Cardiac fibroblast (primary cell): Measurements from ENCODE around the gene HORMAD2.
A peak's percentile ranks its signal among the peaks of the same experiment; 100 is the strongest.
"Not testable (repeated sequence)": the region's sequence is repeated elsewhere in the genome, so short reads cannot be mapped to it uniquely, and the experiment has no call there.

Source experiments
- DNase-seq, 2 donors: peaks; one replicate each; pipeline versions ENCODE4 v3.0.0 to v3.0.0-alpha.2; 2010; ENCODE audit warnings: low read depth in 2 of 2
- H3K4me3 ChIP-seq, 2 donors: replicated peaks in 1 of 2; 1 replicate in 1 of 2; 2 replicates in 1 of 2; pipeline ENCODE4 v1.5.1; 2011; ENCODE audit warnings: low read depth in 2 of 2, low read length in 2 of 2, mild to moderate bottlenecking in 2 of 2, moderate library complexity in 1 of 2
- CTCF ChIP-seq: IDR thresholded peaks from one replicate; pipeline ENCODE4 v1.5.1; 2011; ENCODE audit warnings: low read depth, mild to moderate bottlenecking, low read length, inconsistent platforms

HORMAD2 gene

GRCh38 chr22:30209642-30210041 is 129.4 kb downstream of the HORMAD2 start:
- TF ChIP-seq CTCF: no peak
- no peak overlapping the region for H3K4me3 ChIP-seq
- no peak for DNase-seq

GRCh38 chr22:30210235-30210909 is 130.1 kb downstream of the HORMAD2 start:
- H3K4me3 ChIP-seq: no peak overlapping the region
- peak; percentile 76 to 91 for DNase-seq
- no peak for TF ChIP-seq CTCF

- TF ChIP-seq CTCF: no peak
- H3K4me3 ChIP-seq: no peak overlapping the region
- no peak for DNase-seq
These were observed 131.0 kb downstream of the HORMAD2 start for GRCh38 chr22:30211124-30211820.

GRCh38 chr22:30212363-30212995 is 132.2 kb downstream of the HORMAD2 start:
- peak; percentile 92 to 99 for DNase-seq
- no peak overlapping the region for H3K4me3 ChIP-seq
- no peak for TF ChIP-seq CTCF

- no peak for TF ChIP-seq CTCF
- DNase-seq: peak in 1 of 2 donors; percentile 99
- no peak overlapping the region for H3K4me3 ChIP-seq
These were observed 132.8 kb downstream of the HORMAD2 start for GRCh38 chr22:30212996-30213441.

GRCh38 chr22:30214703-30215407 is 134.6 kb downstream of the HORMAD2 start:
- TF ChIP-seq CTCF: no peak
- no peak overlapping the region for H3K4me3 ChIP-seq
- peak in 1 of 2 donors; percentile 57 for DNase-seq

GRCh38 chr22:30216272-30216671 is 136.0 kb downstream of the HORMAD2 start:
- not testable (repeated sequence) for H3K4me3 ChIP-seq, DNase-seq
